Mesodermal cell (in vitro differentiated cells): Measurements from ENCODE around the gene MCCC2.

ENCODE experiments used
- H3K27ac ChIP-seq: 2 replicates; pipeline ENCODE4 v1.7.0; 2013; ENCODE audit warnings: mild to moderate bottlenecking, low read depth, low read length, moderate library complexity; ENCODE audit not compliant: severe bottlenecking
- H3K36me3 ChIP-seq: 2 replicates; pipeline ENCODE4 v1.7.1; 2013; ENCODE audit warnings: mild to moderate bottlenecking, low read length, moderate library complexity; ENCODE audit not compliant: control insufficient read depth, insufficient read depth
- H3K4me1 ChIP-seq: one replicate; pipeline ENCODE4 v1.7.1; 2013; ENCODE audit warnings: mild to moderate bottlenecking, low read length; ENCODE audit not compliant: insufficient read depth, control insufficient read depth, poor library complexity, severe bottlenecking
- H3K4me3 ChIP-seq: 2 replicates; pipeline ENCODE4 v1.7.0; 2013; ENCODE audit warnings: low read length, control low read depth, mild to moderate bottlenecking; ENCODE audit not compliant: insufficient read depth, poor library complexity, severe bottlenecking; ENCODE audit errors: extremely low read depth
- H3K9me3 ChIP-seq: 2 replicates; pipeline ENCODE4 v1.7.1; 2013; ENCODE audit warnings: mild to moderate bottlenecking, low read length, moderate library complexity; ENCODE audit not compliant: control insufficient read depth
- WGBS, 2 experiments: methylation state at CpG; one replicate each; pipeline ENCODE4 v1.1.5; 2013; ENCODE audit warnings: missing lambda C conversion rate in 2 of 2; ENCODE audit not compliant: insufficient coverage in 2 of 2; 5-methylcytosine and 5-hydroxymethylcytosine counted together

Gene MCCC2

DNA sequence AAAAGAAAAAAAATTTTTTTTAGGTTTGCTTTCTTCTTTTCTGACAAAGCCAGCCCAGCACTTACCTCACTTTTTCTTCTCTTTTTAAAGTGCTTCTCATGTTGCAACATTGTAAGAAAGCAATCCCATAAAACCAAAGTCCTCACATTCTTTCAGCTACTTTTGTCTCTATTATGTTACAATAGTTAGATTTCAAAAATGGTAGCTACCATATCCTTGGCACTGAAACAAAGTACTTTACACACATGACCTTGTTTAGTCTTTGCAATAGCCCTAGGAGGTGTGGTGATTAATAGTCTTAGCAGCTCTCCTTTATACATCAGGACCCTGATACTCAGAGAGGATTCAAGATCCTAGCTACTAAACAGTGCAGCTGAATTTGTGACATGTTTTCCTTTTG, 108.5 kb downstream of the MCCC2 start:
- Histone ChIP-seq H3K36me3 (no peaks in the 10 kb centered on the region), H3K9me3 (no peaks in the 10 kb centered on the region), H3K4me3 (no peak overlapping the region), H3K27ac (no peak overlapping the region), H3K4me1 (peaks cover 10% of the 10 kb centered on the region)

DNA sequence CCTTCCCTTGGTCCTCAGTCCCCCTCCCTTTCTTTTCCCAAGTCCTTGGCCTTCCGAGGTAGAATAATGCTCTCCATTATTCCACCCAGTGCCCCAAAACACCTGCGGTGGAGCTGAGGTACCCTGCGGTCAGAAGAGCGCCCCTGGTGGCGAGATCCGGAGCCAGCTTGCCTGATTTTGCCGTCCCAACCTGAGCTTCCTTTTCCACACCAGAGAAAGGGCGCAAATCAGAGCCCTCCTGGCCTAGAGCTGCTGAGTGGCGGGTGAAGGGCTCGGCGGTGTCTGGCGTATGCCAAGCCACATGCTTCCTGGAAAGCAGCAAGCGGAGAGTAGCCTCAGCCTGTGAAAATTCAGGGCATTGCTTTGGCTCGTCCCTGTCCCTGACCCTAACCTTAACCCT, 110.8 kb downstream of the MCCC2 start:
- Histone ChIP-seq H3K4me3 (no peak overlapping the region), H3K9me3 (no peaks in the 10 kb centered on the region), H3K27ac (no peak overlapping the region), H3K4me1 (peaks cover 10% of the 10 kb centered on the region), H3K36me3 (no peaks in the 10 kb centered on the region)
- WGBS, 2 experiments = 86 to 87% methylated on average over 10 to 11 of the region's 14 CpGs

DNA sequence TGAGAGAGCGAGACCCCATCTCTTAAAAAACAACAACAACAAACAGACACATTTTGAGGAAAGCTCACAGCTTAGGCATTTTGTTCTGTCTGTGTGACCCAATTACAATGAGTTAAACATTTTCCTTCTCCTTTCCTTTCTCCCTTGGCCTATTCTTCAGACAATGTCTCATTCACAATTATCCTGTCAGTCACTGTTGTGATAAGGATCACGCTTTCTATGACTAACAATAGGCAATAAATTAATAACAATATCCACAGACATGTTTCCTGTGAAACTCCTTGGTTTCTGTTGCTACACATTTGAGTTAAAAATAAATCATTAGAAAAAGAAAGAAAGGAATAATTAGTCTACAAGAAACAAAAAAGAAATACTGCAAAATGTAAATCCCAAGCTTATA, 112.1 kb downstream of the MCCC2 start:
- Histone ChIP-seq H3K4me3 (no peak overlapping the region), H3K27ac (peak overlapping the region; percentile 12), H3K36me3 (no peaks in the 10 kb centered on the region), H3K9me3 (no peaks in the 10 kb centered on the region), H3K4me1 (peaks cover 11% of the 10 kb centered on the region)
- 100% methylated on average over 1 of the region's 2 CpGs; no CpG with 5 or more reads in 1 of the 2 experiments for WGBS, 2 experiments

DNA sequence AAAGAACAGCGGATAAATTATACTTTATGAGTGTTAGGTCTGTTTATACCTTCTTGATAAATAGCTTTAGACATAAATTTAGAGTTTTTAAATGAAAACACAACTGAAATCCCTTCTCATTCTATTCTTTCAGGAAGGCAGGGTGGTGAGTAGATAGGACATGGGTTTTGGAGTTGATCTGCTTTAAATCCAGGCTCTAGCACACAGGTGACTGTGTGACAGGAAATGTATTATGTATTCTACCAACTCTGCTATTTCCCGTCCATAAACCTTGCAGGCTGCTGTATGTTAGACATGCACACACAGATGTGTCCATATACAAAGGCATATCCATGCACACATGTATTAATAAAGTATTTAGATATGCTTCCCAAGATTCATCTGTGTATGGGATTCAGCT, 112.6 kb downstream of the MCCC2 start:
- Histone ChIP-seq H3K27ac (peak overlapping the region; percentile 12), H3K4me1 (peaks cover 8% of the 10 kb centered on the region), H3K4me3 (no peak overlapping the region), H3K36me3 (no peaks in the 10 kb centered on the region), H3K9me3 (no peaks in the 10 kb centered on the region)
- no CpG with 5 or more reads among the region's 2 CpGs for WGBS, 2 experiments

DNA sequence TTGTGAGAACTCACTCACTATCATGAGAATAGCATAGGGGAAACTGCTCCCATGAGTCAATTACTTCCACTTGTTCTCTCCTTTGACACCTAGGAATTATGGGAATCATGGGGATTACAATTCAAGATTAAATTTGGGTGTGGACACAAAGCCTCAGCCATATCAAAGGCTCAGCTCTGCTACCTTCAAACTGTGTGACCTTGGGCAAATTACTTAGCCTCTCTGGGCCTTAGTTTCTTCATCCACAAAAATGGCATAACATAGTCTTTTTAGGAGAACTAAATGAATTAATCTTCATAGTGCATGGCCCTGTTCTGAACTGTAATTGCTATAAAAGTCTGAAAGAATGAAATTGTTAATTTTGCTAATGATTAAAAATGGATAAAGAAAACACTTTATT, 113.7 kb downstream of the MCCC2 start:
- Histone ChIP-seq H3K27ac (no peak overlapping the region), H3K36me3 (no peaks in the 10 kb centered on the region), H3K4me1 (peaks cover 4% of the 10 kb centered on the region), H3K9me3 (no peaks in the 10 kb centered on the region), H3K4me3 (no peak overlapping the region)

DNA sequence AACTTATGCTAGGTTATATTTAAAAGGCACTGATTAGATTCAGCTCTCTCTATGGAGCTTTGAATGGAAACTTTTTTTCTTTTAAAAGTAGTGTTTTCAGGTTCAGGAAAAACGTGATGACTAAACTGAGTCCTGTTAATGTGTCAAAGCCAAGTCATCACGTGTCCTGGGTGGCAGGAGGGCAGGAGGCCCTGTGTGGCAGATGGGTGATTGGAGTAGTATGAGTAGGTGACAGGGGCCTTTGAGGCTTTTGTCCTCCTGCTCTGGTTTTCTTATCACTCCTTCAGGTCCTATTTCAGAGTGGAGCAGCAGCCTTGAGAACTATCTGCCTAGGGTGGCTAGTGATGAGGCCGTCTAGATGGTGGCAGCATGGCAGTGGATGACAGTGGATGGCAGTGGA, 114.3 kb downstream of the MCCC2 start:
- Histone ChIP-seq H3K4me3 (no peak overlapping the region), H3K36me3 (no peaks in the 10 kb centered on the region), H3K9me3 (no peaks in the 10 kb centered on the region), H3K4me1 (peaks cover 4% of the 10 kb centered on the region), H3K27ac (no peak overlapping the region)
- WGBS, 2 experiments = 81 to 92% methylated on average over 2 of the region's 3 CpGs

DNA sequence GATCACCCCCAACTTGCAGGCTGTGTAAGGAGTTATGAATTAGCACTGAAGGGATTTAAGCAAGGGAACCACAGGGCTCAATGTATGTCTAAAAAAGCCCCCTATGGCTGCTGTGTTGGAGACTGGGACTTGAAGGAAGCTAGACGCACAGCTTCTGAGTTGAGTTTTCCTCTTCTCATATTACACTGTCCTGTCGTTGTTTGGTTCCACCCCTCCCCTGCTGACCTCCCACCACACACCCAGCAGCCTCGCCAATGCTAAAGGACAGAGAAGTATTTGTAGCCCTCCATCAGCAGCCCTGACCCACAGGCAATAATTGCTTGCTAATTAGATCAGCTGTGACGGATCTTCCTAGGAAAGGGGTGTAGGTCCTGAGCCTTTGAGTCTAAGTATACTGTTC, 116.8 kb downstream of the MCCC2 start:
- 15 to 22% methylated on average over 2 to 3 of the region's 4 CpGs for WGBS, 2 experiments
- H3K4me1 ChIP-seq = peaks cover 4% of the 10 kb centered on the region

DNA sequence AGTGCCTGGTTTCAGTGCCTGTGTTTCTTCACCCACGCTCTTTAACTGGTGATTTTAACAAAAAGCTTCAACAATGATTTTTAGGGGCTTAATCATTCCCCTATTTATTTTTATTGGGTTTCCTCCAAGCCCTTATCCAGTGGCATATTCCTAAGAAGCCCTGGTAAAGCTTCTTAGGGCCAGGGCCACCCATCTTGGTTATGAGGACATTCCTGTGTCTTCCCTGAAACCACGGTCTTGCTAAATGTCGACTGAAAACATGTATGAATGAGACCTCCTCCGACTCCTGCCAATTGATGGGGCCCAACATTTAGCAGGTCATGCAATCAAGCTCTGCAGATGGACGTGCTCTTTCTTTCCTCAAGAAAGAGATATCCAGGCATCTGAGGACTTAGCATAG, 118.3 kb downstream of the MCCC2 start:
- WGBS, 2 experiments = 91 to 96% methylated on average over 4 of the region's 5 CpGs
- H3K4me1 ChIP-seq = peaks cover 4% of the 10 kb centered on the region
- no peak overlapping the region for H3K27ac ChIP-seq
- no peak overlapping the region for H3K4me3 ChIP-seq
- H3K36me3 ChIP-seq = no peaks in the 10 kb centered on the region
- no peaks in the 10 kb centered on the region for H3K9me3 ChIP-seq

More for the DNA sequence above, 116.8 kb downstream of the MCCC2 start:
- H3K9me3 ChIP-seq = no peaks in the 10 kb centered on the region
- no peak overlapping the region for H3K27ac ChIP-seq
- no peaks in the 10 kb centered on the region for H3K36me3 ChIP-seq
- no peak overlapping the region for H3K4me3 ChIP-seq

DNA sequence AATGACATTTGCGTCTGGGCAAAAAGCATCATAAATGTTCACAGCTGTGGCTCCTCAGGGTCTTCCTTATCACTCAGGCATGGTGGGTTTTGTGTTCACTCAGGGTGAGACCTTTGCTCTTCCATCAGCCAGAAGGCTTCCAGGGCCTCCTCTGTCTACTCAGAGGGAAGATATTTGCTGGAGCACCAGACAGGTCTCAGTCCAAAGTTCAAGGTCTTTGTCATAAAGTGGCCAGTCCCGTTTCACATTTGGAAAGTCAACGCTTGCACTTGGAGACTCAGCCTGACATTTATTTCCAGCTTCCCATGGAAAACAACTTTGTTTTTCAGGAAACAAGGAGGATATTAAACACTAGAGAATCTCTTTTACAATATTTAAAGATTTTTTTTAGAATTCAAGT, 119.8 kb downstream of the MCCC2 start:
- no peaks in the 10 kb centered on the region for H3K36me3 ChIP-seq
- no peak overlapping the region for H3K27ac ChIP-seq
- no peaks in the 10 kb centered on the region for H3K9me3 ChIP-seq
- 83 to 89% methylated on average over 1 to 2 of the region's 3 CpGs for WGBS, 2 experiments
- H3K4me1 ChIP-seq = peaks cover 4% of the 10 kb centered on the region
- no peak overlapping the region for H3K4me3 ChIP-seq
